ENCODE measurements around the gene FBXO31. TPM values are rescaled to one million over a fixed set of nuclear protein-coding genes. Genes with fewer than 3 reads are reported as not detected.

Gene FBXO31
- total and polyA plus RNA-seq, 9 donors, result 25.0 to 74.5 (median 54.5) TPM

DNA sequence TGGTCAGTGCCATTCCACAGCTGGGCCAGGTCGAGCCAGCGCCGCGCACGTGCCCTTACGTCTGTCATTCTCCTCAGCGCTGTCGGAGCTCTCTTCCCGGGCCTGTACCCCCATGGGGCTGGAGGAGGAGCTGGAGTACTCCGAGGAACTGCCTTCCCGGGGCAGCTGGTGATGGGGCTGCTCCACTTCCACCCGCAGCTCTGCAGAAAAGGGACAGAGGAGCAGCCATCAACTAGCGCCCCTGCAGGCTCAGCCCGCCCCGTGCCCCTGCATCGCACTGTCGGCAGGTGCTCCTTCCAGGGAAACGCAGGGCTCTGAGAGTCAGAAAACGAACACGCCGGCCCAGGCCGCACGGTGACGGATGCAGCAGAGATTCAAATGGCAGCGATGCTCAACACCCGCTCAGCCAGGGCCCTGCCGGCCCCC is 29.4 kb upstream of the FBXO31 start:
- H3K4me3 ChIP-seq, result no peak overlapping the region
- no peak for TF ChIP-seq EP300 (IDR thresholded peaks at IDR 0.05)
- TF ChIP-seq CTCF (IDR thresholded peaks at IDR 0.05), result no peak
- TF ChIP-seq POLR2A (IDR thresholded peaks at IDR 0.05), result no peak
- DNase-seq, result peak in 1 of 5 donors; percentile 31
- no peak overlapping the region for H3K27ac ChIP-seq
- H3K9me3 ChIP-seq, result no peaks in the 10 kb centered on the region
- intact Hi-C loops (cut with DNase I), result loop anchor here in 3 of 4 donors (10.0 kb wide), 4 partner anchors 132 to 352 kb away; partner anchors contain the start of gene KLHDC4 (in 1 of the 3)
- no peaks in the 10 kb centered on the region for H3K4me1 ChIP-seq (ENCODE audit: insufficient read depth)
- no peaks in the 10 kb centered on the region for H3K36me3 ChIP-seq
- WGBS, 3 donors, result 87 to 91% (median 91%) methylated on average over 27 of the region's 27 CpGs
- no peaks in the 10 kb centered on the region for H3K27me3 ChIP-seq

DNA sequence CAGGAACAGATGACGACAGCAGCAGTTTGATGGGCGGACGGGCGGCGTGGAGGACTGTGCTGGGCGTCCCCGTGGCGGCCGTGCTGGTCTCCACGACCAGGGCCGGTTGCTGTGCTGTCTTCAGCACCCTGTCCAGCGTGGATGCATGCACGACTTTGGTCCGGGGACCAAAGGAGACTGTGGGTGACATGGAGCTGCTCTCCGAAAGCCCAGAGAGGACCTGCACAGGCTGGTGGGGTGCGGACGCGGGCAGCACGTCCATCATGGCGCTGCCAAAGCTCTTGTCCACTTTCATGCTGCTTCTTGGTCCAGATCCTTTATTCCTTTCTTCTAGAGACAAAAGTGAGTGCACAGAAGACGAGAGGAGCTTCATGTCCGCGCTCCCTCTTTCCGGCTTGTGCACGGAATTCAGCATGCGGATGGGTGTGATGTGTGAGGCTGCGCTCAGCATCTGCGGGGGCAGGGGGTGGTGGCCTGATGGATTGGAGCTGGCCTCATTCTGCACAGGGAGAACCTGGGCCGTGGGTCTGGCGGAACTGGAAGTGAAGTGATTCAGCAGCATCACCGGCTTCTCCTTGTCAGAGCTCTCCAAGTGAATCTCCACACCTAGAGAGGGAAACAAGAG is 28.9 kb upstream of the FBXO31 start:
- H3K4me1 ChIP-seq (ENCODE audit: insufficient read depth), result no peaks in the 10 kb centered on the region
- TF ChIP-seq EP300 (IDR thresholded peaks at IDR 0.05) (no peak), CTCF (IDR thresholded peaks at IDR 0.05) (no peak), POLR2A (IDR thresholded peaks at IDR 0.05) (no peak)
- 86 to 87% (median 86%) methylated on average over 31 of the region's 31 CpGs for WGBS, 3 donors
- H3K9me3 ChIP-seq, result no peaks in the 10 kb centered on the region
- H3K27me3 ChIP-seq, result no peaks in the 10 kb centered on the region
- intact Hi-C loops (cut with DNase I), result loop anchor here in 3 of 4 donors (10.0 kb wide), 4 partner anchors 132 to 352 kb away; partner anchors contain the start of gene KLHDC4 (in 1 of the 3)
- H3K36me3 ChIP-seq, result no peaks in the 10 kb centered on the region
- no peak overlapping the region for H3K4me3 ChIP-seq
- peak in 2 of 5 donors; percentile 21 to 24 for DNase-seq
- H3K27ac ChIP-seq, result no peak overlapping the region

- Histone ChIP-seq H3K36me3 (no peaks in the 10 kb centered on the region), H3K4me3 (no peak overlapping the region), H3K27me3 (no peaks in the 10 kb centered on the region), H3K4me1 (ENCODE audit: insufficient read depth) (no peaks in the 10 kb centered on the region), H3K27ac (no peak overlapping the region), H3K9me3 (no peaks in the 10 kb centered on the region)
- TF ChIP-seq EP300 (IDR thresholded peaks at IDR 0.05), result no peak
- TF ChIP-seq POLR2A (IDR thresholded peaks at IDR 0.05), result no peak
- no peak for TF ChIP-seq CTCF (IDR thresholded peaks at IDR 0.05)
- intact Hi-C loops (cut with DNase I), result loop anchor here in 3 of 4 donors (10.0 kb wide), 4 partner anchors 133 to 353 kb away; partner anchors contain the start of gene KLHDC4 (in 1 of the 3)
- 91 to 93% (median 91%) methylated on average over 49 of the region's 49 CpGs for WGBS, 3 donors
- peak in 2 of 5 donors; percentile 24 to 32 for DNase-seq
These were observed 28.0 kb upstream of the FBXO31 start for GRCh38 chr16:87411375-87412271.

DNA sequence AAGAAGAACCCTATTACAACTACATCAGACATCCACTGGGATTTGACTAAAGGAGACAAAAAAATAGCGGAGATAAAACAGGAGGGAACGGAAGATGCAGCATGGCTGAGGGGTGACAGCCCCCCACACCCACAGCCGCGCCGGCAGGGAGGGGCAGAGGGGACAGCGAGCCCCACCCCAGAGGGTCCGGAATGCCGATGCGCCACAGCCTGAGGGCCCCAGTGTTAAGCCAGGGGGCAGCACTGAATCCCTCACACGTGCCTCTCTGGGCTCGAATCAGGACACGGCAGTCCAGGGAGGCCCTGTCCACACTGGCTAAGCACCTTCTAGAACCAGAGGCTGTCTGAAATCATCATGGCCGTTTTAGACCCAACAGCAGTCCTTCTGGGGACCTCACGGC is 27.4 kb upstream of the FBXO31 start:
- H3K27me3 ChIP-seq, result no peaks in the 10 kb centered on the region
- H3K4me1 ChIP-seq (ENCODE audit: insufficient read depth), result no peaks in the 10 kb centered on the region
- H3K36me3 ChIP-seq, result no peaks in the 10 kb centered on the region
- WGBS, 3 donors, result 77 to 83% (median 82%) methylated on average over 14 of the region's 14 CpGs
- H3K4me3 ChIP-seq, result no peak overlapping the region
- TF ChIP-seq CTCF (IDR thresholded peaks at IDR 0.05), result no peak
- no peak for TF ChIP-seq EP300 (IDR thresholded peaks at IDR 0.05)
- TF ChIP-seq POLR2A (IDR thresholded peaks at IDR 0.05), result no peak
- no peak overlapping the region for H3K27ac ChIP-seq
- intact Hi-C loops (cut with DNase I), result loop anchor here in 3 of 4 donors (10.0 kb wide), 4 partner anchors 134 to 354 kb away; partner anchors contain the start of gene KLHDC4 (in 1 of the 3)
- H3K9me3 ChIP-seq, result no peaks in the 10 kb centered on the region
- peak in 2 of 5 donors; percentile 14 to 30 for DNase-seq

Data from ovary (tissue), 9 donors.